Right lobe of liver (tissue), 4 donors: ENCODE measurements around the gene CD248.

Source experiments
- CTCF ChIP-seq, 4 donors: fragments of 200-600 bp in 3 of 4; fragments of 450-650 bp in 1 of 4; IDR thresholded peaks; one replicate each; pipeline versions ENCODE4 v1.5.1 to v1.8.0; 2016 to 2022; ENCODE audit warnings: antibody characterized with exemption in 4 of 4, mild to moderate bottlenecking in 2 of 4
- POLR2A ChIP-seq: fragments of 450-650 bp; IDR thresholded peaks from one replicate; pipeline ENCODE4 v1.6.1; 2017; ENCODE audit warnings: antibody characterized with exemption, mild to moderate bottlenecking
- donor health status: DM: no; HTN: no; CAD: no.
- donor health status: DM: no; HTN: no; CAD: no.
- donor health status: DM: no; HTN: yes; CAD: no.

GRCh38 chr11:66346476-66347424, 29.9 kb upstream of the CD248 start:
- TF ChIP-seq CTCF (IDR thresholded peaks at IDR 0.05): no peak
- TF ChIP-seq POLR2A: no peak
